Astrocyte of the cerebellum (primary cell): ENCODE results near the gene PRKCG.
A peak's percentile ranks its signal among the peaks of the same experiment; 100 is the strongest.

Experiments used
- DNase-seq: peaks from one replicate; pipeline ENCODE4 v3.0.0-alpha.2; 2011; ENCODE audit warnings: low read depth
- H3K4me3 ChIP-seq: 2 replicates; pipeline ENCODE4 v1.5.1; 2011; ENCODE audit warnings: mild to moderate bottlenecking, low read depth, low read length, moderate library complexity
- in situ Hi-C: cut with HindIII; loops from 2 replicates; pipeline ENCODE4 v1.10.0; 2017; ENCODE audit warnings: low sequenced_read_pairs
- TF ChIP-seq, protein P1 (sequence below): IDR thresholded peaks from 2 replicates; pipeline ENCODE4 v1.5.1; 2012; ENCODE audit warnings: low read length, low read depth, moderate library complexity, mild to moderate bottlenecking; ENCODE audit errors: missing control alignments

The PRKCG gene

DNA sequence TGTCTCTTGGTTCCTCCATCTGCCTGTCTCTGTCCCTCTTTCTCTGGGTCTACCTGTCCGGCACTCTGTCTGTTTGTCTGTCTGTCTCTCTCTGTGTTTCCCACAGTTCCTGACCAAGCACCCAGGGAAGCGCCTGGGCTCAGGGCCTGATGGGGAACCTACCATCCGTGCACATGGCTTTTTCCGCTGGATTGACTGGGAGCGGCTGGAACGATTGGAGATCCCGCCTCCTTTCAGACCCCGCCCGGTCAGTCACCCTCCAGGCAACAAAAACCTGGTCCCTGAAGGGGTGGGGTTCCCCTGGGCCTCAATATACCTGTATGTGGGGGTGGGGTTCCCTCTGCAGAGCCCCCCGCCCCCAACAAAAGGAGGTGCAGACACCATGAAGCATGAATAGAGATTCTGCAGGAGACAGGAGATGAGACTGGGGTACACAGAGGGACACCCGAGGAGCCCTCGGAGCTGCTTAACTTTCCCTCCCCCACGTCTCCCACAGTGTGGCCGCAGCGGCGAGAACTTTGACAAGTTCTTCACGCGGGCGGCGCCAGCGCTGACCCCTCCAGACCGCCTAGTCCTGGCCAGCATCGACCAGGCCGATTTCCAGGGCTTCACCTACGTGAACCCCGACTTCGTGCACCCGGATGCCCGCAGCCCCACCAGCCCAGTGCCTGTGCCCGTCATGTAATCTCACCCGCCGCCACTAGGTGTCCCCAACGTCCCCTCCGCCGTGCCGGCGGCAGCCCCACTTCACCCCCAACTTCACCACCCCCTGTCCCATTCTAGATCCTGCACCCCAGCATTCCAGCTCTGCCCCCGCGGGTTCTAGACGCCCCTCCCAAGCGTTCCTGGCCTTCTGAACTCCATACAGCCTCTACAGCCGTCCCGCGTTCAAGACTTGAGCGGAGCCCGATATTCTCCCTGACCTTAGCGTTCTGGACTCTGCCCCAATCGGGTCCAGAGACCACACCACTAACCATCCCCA lies 24.5 kb downstream of the PRKCG start:
- no peak overlapping the region for H3K4me3 ChIP-seq
- no peak for DNase-seq
- in situ Hi-C loops: loop anchor here (25.0 kb wide), 1 partner anchor 131 kb away; no protein-coding TSS in a partner anchor
- TF ChIP-seq, protein P1, sequence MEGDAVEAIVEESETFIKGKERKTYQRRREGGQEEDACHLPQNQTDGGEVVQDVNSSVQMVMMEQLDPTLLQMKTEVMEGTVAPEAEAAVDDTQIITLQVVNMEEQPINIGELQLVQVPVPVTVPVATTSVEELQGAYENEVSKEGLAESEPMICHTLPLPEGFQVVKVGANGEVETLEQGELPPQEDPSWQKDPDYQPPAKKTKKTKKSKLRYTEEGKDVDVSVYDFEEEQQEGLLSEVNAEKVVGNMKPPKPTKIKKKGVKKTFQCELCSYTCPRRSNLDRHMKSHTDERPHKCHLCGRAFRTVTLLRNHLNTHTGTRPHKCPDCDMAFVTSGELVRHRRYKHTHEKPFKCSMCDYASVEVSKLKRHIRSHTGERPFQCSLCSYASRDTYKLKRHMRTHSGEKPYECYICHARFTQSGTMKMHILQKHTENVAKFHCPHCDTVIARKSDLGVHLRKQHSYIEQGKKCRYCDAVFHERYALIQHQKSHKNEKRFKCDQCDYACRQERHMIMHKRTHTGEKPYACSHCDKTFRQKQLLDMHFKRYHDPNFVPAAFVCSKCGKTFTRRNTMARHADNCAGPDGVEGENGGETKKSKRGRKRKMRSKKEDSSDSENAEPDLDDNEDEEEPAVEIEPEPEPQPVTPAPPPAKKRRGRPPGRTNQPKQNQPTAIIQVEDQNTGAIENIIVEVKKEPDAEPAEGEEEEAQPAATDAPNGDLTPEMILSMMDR: peak; percentile 82

DNA sequence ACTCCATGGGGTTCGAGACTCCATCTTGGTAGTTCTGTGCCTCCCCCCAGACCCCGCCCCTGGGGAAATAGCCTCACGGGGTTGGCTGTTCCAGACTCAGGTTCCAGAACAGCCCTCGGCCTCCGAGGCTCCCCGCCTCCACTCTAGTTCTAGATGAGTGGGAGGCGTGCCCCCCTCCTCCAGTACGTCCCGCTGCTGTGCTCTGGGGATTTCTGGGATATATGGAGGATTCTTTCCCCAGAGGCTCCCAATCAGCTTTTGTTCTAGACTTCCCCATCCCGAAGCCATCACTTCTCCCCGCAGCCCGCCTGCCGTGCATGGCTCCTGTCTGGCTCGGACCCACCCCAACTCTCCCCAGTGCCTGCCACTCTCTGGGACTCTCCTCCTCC lies 25.2 kb downstream of the PRKCG start:
- H3K4me3 ChIP-seq: no peak overlapping the region
- in situ Hi-C loops: loop anchor here (25.0 kb wide), 1 partner anchor 130 kb away; no protein-coding TSS in a partner anchor
- TF ChIP-seq, protein P1: no peak
- DNase-seq: no peak

DNA sequence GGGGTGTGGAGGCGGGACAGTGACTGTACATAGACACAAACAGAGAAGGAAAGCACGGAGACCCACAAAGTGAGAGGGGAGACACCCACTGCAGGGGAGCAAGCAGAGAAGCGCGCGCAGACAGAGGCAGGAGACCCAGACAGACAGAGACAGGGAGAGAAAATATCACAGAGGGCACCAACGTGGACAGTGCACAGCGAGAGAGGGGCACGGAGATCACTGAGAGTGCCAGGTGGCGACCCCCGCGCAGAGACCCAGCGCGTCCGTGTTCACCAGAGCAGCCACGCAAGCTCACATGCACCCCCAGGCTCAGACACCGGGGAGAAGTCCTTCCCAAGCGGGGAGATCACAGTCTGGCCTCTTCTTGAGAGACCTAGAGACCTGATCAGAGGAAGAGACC lies 25.7 kb downstream of the PRKCG start:
- no peak overlapping the region for H3K4me3 ChIP-seq
- in situ Hi-C loops: loop anchor here (25.0 kb wide), 1 partner anchor 130 kb away; no protein-coding TSS in a partner anchor
- TF ChIP-seq, protein P1: no peak
- no peak for DNase-seq

DNA sequence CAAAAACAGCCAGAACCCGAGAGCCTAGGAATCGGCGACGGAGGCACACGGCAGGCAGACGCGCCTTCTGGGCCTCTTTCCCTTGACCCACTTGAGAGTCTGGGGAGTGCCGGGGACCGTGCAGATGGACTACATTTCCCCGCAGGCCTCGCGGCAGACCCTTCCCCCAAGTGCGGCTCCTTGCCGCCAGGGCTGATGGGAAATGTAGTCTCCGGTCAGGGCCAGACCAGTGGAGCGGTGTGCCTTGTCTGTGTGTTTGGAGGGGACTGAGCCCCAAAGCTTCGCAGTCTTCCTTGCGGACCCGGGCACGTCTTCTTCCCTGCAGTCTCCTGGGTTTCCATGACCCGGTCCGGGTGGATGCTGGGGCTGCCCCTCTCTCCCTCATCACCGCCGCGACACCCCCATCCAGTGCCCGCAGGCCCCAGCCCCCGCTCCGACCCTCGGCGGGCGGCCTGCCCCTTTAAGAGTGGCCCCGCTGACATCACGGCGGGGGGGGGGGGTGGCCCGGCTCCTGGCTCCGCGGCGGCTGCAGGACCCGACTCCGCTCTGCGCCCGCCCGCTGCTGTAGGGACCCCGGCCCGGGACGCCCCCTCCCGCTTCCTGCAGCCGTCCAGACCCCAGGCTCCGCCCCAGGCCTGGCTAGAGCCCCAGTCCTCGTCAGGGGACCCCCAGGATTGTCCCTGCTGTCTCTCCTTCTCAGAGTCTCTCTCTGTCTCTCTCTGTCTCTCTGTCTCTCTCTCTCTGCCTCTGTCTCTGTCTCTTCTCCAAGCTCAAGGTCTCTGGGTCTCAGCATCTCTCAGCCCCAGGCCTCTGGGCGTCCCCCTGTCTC lies 26.3 kb downstream of the PRKCG start:
- TF ChIP-seq, protein P1: no peak
- peak overlapping the region; percentile 34 for H3K4me3 ChIP-seq
- peak; percentile 5 for DNase-seq
- in situ Hi-C loops: loop anchor here (25.0 kb wide), 1 partner anchor 129 kb away; no protein-coding TSS in a partner anchor

DNA sequence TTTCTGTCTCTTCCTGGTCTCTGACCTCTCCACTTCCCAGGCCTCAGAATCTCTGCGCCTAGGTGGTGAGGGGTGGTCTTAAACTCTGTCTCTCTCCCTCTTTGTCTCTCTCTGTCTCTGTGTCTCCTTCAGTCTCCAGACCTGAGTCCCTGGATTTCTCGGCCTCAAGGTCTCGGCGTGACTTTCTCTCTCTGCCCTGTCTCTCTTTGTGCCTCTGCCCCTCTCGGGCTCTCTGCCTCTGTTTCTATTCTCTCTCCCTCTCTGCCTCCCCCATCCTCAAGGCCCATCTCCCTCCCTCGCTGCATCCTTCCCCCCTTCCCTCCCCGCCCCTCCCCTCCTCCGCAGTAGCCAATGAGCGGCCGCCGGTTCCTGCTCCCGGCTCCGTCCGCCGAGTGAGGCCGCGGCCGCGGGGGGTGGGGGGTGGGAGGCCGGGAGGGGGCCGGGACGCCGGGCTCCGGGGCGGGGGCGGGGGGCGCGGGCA lies 27.0 kb downstream of the PRKCG start, which contains the start of gene CACNG7:
Gene CACNG7, plus strand, starts transcription at position 344 of the 481 bp plus-strand sequence. CDS start 3,554 bp downstream, outside the sequence.
- in situ Hi-C loops: loop anchor here (25.0 kb wide), 1 partner anchor 128 kb away; no protein-coding TSS in a partner anchor
- peak within 1 kb of the TSS; percentile 49 for H3K4me3 ChIP-seq
- no peak for DNase-seq
- TF ChIP-seq, protein P1: no peak
